OCI-LY3 (cell line): ENCODE data around the gene CAB39.

Experiments
- H2AFZ ChIP-seq: fragments of 200-600, 300-600 bp; shearing (Covaris generic); 2 replicates; pipeline ENCODE4 v1.6.0; 2014; ENCODE audit warnings: antibody characterized with exemption, low read depth, low read length
- H3K27ac ChIP-seq: fragments of 200-600, 300-600 bp; sonication (generic); 2 replicates; pipeline ENCODE4 v1.5.1; 2014; ENCODE audit warnings: mild to moderate bottlenecking, low read length, moderate library complexity, mixed read lengths
- H3K27me3 ChIP-seq: fragments of 200-600, 300-600 bp; sonication (generic); 2 replicates; pipeline ENCODE4 v1.6.1; 2014; ENCODE audit warnings: low read depth, low read length, mixed read lengths
- H3K36me3 ChIP-seq: fragments of 200-600, 300-600 bp; sonication (generic); replicated peaks from 2 replicates; pipeline ENCODE3; 2014; ENCODE audit warnings: low read depth, low read length, mixed read lengths
- H3K4me1 ChIP-seq: fragments of 300-600, 200-600 bp; sonication (generic); 2 replicates; pipeline ENCODE4 v1.6.1; 2014; ENCODE audit warnings: low read length, mixed read lengths
- H3K4me2 ChIP-seq: fragments of 200-600, 300-600 bp; sonication (generic); 2 replicates; pipeline ENCODE4 v1.6.1; 2014; ENCODE audit warnings: low read length, mixed read lengths
- H3K4me3 ChIP-seq: fragments of 300-600, 200-600 bp; sonication (generic); 2 replicates; pipeline ENCODE4 v1.5.1; 2014; ENCODE audit warnings: antibody characterized with exemption, mild to moderate bottlenecking, low read length, moderate library complexity
- H3K79me2 ChIP-seq: fragments of 300-600, 200-600 bp; shearing (Covaris generic); 2 replicates; pipeline ENCODE4 v1.6.1; 2014; ENCODE audit warnings: mild to moderate bottlenecking, low read length, mixed read lengths
- H3K9ac ChIP-seq: fragments of 300-600, 200-600 bp; shearing (Covaris generic); 2 replicates; pipeline ENCODE4 v1.6.0; 2014; ENCODE audit warnings: mild to moderate bottlenecking, low read length, moderate library complexity
- H3K9me3 ChIP-seq: fragments of 200-600, 300-600 bp; shearing (Covaris generic); 2 replicates; pipeline ENCODE4 v1.6.1; 2014; ENCODE audit warnings: low read length, mixed read lengths; ENCODE audit not compliant: insufficient read depth
- H4K20me1 ChIP-seq: fragments of 200-600, 300-600 bp; sonication (generic); 2 replicates; pipeline ENCODE4 v1.6.1; 2016; ENCODE audit warnings: low read length, mixed read lengths; ENCODE audit not compliant: insufficient read depth
- CTCF ChIP-seq: fragments of 200-600, 300-600 bp; sonication (generic); IDR thresholded peaks from 2 replicates; pipeline ENCODE4 v1.5.1; 2014; ENCODE audit warnings: antibody characterized with exemption, low read length, low read depth
- EZH2phosphoT487 ChIP-seq: fragments of 200-600 bp; shearing (Covaris generic); IDR thresholded peaks from 2 replicates; pipeline ENCODE4 v1.6.1; 2018; ENCODE audit warnings: antibody characterized with exemption, mixed run types, low read depth

Gene CAB39

GRCh38 chr2:230731512-230731911 lies 18.9 kb downstream of the CAB39 start:
- Histone ChIP-seq H4K20me1 (peaks cover 67% of the 10 kb centered on the region), H3K9me3 (no peaks in the 10 kb centered on the region), H3K4me1 (peaks cover 5% of the 10 kb centered on the region; the same call in 1 of the 2 replicates), H3K79me2 (peaks cover 97% of the 10 kb centered on the region), H3K4me3 (no peak overlapping the region), H3K9ac (no peak overlapping the region), H3K36me3 (peaks cover 11% of the 10 kb centered on the region), H3K27ac (no peak overlapping the region), H2AFZ (no peak overlapping the region), H3K4me2 (no peak overlapping the region), H3K27me3 (no peaks in the 10 kb centered on the region)
- TF ChIP-seq EZH2phosphoT487 (no peak), CTCF (no peak)

- no peak overlapping the region for H2AFZ ChIP-seq
- no peak overlapping the region for H3K4me2 ChIP-seq
- peaks cover 98% of the 10 kb centered on the region for H3K79me2 ChIP-seq
- TF ChIP-seq CTCF (no peak), EZH2phosphoT487 (no peak)
- H3K27ac ChIP-seq = no peak overlapping the region
- H3K9me3 ChIP-seq = no peaks in the 10 kb centered on the region
- no peak overlapping the region for H3K9ac ChIP-seq
- no peaks in the 10 kb centered on the region for H3K27me3 ChIP-seq
- H4K20me1 ChIP-seq = peaks cover 77% of the 10 kb centered on the region
- peaks cover 5% of the 10 kb centered on the region; the same call in 1 of the 2 replicates for H3K4me1 ChIP-seq
- H3K4me3 ChIP-seq = no peak overlapping the region
- peaks cover 12% of the 10 kb centered on the region for H3K36me3 ChIP-seq
These were observed 20.3 kb downstream of the CAB39 start for GRCh38 chr2:230732914-230733401.

- Histone ChIP-seq H3K79me2 (peaks cover 100% of the 10 kb centered on the region), H3K36me3 (peaks cover 18% of the 10 kb centered on the region), H3K4me2 (no peak overlapping the region), H3K27me3 (no peaks in the 10 kb centered on the region), H3K9me3 (no peaks in the 10 kb centered on the region), H3K9ac (no peak overlapping the region), H2AFZ (no peak overlapping the region), H3K4me1 (peaks cover 5% of the 10 kb centered on the region; the same call in 1 of the 2 replicates), H3K4me3 (no peak overlapping the region), H3K27ac (no peak overlapping the region), H4K20me1 (peaks cover 81% of the 10 kb centered on the region)
- TF ChIP-seq EZH2phosphoT487 = no peak
These were observed 21.9 kb downstream of the CAB39 start for GRCh38 chr2:230734247-230735175.

- Histone ChIP-seq H3K27me3 (no peaks in the 10 kb centered on the region), H3K4me3 (no peak overlapping the region), H3K4me2 (0 out of 2 replicates have a peak overlapping the region, but pooled peaks have one; percentile 9), H3K36me3 (peaks cover 29% of the 10 kb centered on the region), H4K20me1 (peaks cover 87% of the 10 kb centered on the region), H3K79me2 (peaks cover 100% of the 10 kb centered on the region), H3K4me1 (peaks cover 5% of the 10 kb centered on the region; the same call in 1 of the 2 replicates), H3K9ac (no peak overlapping the region), H3K27ac (no peak overlapping the region), H3K9me3 (no peaks in the 10 kb centered on the region), H2AFZ (no peak overlapping the region)
- TF ChIP-seq EZH2phosphoT487 (no peak), CTCF (no peak)
These were observed 23.2 kb downstream of the CAB39 start for GRCh38 chr2:230735884-230736283.
